SK-N-SH (cell line): ENCODE measurements around the gene MRPS17. TPM values are rescaled to one million over a fixed set of nuclear protein-coding genes. Genes with fewer than 3 reads are reported as not detected.
A peak's percentile ranks its signal among the peaks of the same experiment; 100 is the strongest.
"Not testable (repeated sequence)": the region's sequence is repeated elsewhere in the genome, so short reads cannot be mapped to it uniquely, and the experiment has no call there.

Experiments used
- CTCF ChIA-PET: fragments of 300-600, 350-600 bp; formaldehyde crosslinking; extraction: SDS; loops from one replicate; lab custom pipeline; 2021; lab: Yijun Ruan, JAX
- POLR2A ChIA-PET: fragments of 350-600 bp; sonication (Branson Sonifier 250); formaldehyde crosslinking; extraction: SDS; loops from one replicate; lab custom pipeline; 2020; ENCODE audit warnings: antibody characterized with exemption, inconsistent platforms; lab: Yijun Ruan, JAX
- DNase-seq: peaks from one replicate; pipeline ENCODE4 v3.0.0; 2012
- H2AFZ ChIP-seq: fragments of 200-600 bp; sonication (generic); 2 replicates; pipeline ENCODE4 v1.8.1; 2016; ENCODE audit warnings: antibody characterized with exemption, mild to moderate bottlenecking, low read depth
- H3F3A ChIP-seq: fragments of 200-600 bp; sonication (generic); replicated peaks from 2 replicates; pipeline ENCODE3; 2016; ENCODE audit warnings: antibody characterized with exemption, mild to moderate bottlenecking; ENCODE audit not compliant: insufficient read depth
- H3K27ac ChIP-seq, 2 experiments: fragments of 200-500 bp in 1 of 2; fragments of 200-600 bp in 1 of 2; sonication (Bioruptor generic) in 1 of 2; sonication (generic), shearing (Covaris generic) in 1 of 2; 2 replicates each; pipeline versions ENCODE4 v1.5.1 to v1.6.1; 2014 to 2016; ENCODE audit warnings: low read depth in 2 of 2, inconsistent platforms in 1 of 2, low read length in 1 of 2, mild to moderate bottlenecking in 1 of 2, mixed read lengths in 1 of 2
- H3K27me3 ChIP-seq: fragments of 200-600 bp; sonication (generic), shearing (Covaris generic); 2 replicates; pipeline ENCODE4 v1.6.1; 2016; ENCODE audit warnings: mixed run types; ENCODE audit not compliant: insufficient read depth
- H3K36me3 ChIP-seq, 2 experiments: fragments of 200-500 bp in 1 of 2; fragments of 200-600 bp in 1 of 2; sonication (Bioruptor generic) in 1 of 2; sonication (generic) in 1 of 2; replicated peaks in 1 of 2; 2 replicates each; pipeline versions ENCODE3 to v1.5.1; 2014 to 2016; ENCODE audit warnings: low read length in 1 of 2, mild to moderate bottlenecking in 1 of 2; ENCODE audit not compliant: insufficient read depth in 2 of 2, control insufficient read depth in 1 of 2
- H3K4me1 ChIP-seq, 2 experiments: fragments of 200-500 bp in 1 of 2; fragments of 200-600 bp in 1 of 2; sonication (Bioruptor generic) in 1 of 2; sonication (generic), shearing (Covaris generic) in 1 of 2; 2 replicates each; pipeline versions ENCODE4 v1.5.1 to v1.6.1; 2014 to 2016; ENCODE audit warnings: low read depth in 1 of 2, low read length in 1 of 2, mixed run types in 1 of 2; ENCODE audit not compliant: insufficient read depth in 2 of 2, control insufficient read depth in 1 of 2
- H3K4me2 ChIP-seq: fragments of 200-600 bp; sonication (generic), shearing (Covaris generic); 2 replicates; pipeline ENCODE4 v1.6.1; 2017; ENCODE audit warnings: mixed run types
- H3K4me3 ChIP-seq, 2 experiments: fragments of 200-500 bp in 1 of 2; fragments of 200-600 bp in 1 of 2; sonication (Bioruptor generic) in 1 of 2; sonication (generic), shearing (Covaris generic) in 1 of 2; 2 replicates each; pipeline versions ENCODE4 v1.5.1 to v1.8.1; 2014 to 2016; ENCODE audit warnings: low read depth in 2 of 2, inconsistent platforms in 1 of 2, low read length in 1 of 2, mild to moderate bottlenecking in 1 of 2, mixed read lengths in 1 of 2, moderate library complexity in 1 of 2
- H3K79me2 ChIP-seq: fragments of 200-600 bp; sonication (generic); 2 replicates; pipeline ENCODE4 v1.8.1; 2017; ENCODE audit warnings: mild to moderate bottlenecking; ENCODE audit not compliant: insufficient read depth
- H3K9ac ChIP-seq: fragments of 200-600 bp; sonication (generic); 2 replicates; pipeline ENCODE4 v1.6.1; 2017; ENCODE audit warnings: mixed run types
- H3K9me2 ChIP-seq: fragments of 200-600 bp; sonication (generic); 2 replicates; pipeline ENCODE4 v1.6.1; 2017; ENCODE audit warnings: mixed run types
- H3K9me3 ChIP-seq: fragments of 200-600 bp; sonication (generic); 2 replicates; pipeline ENCODE4 v1.6.1; 2017; ENCODE audit warnings: mixed run types, mild to moderate bottlenecking, moderate library complexity
- H4K20me1 ChIP-seq: fragments of 200-600 bp; sonication (generic); 2 replicates; pipeline ENCODE4 v1.6.1; 2017; ENCODE audit warnings: mild to moderate bottlenecking, mixed run types; ENCODE audit not compliant: insufficient read depth
- FOXJ3 ChIP-seq: sonication (generic); formaldehyde crosslinking; IDR thresholded peaks from 2 replicates; pipeline ENCODE4 v1.5.1; 2020; ENCODE audit warnings: mild to moderate bottlenecking, missing genetic modification reagents
- IRF3 ChIP-seq: fragments of 150-350 bp; IDR thresholded peaks from 2 replicates; pipeline ENCODE4 v1.6.1; 2016; ENCODE audit warnings: mild to moderate bottlenecking, low read depth, low read length
- PBX3 ChIP-seq: IDR thresholded peaks from 2 replicates; pipeline ENCODE4; 2012
- POLR2AphosphoS5 ChIP-seq: IDR thresholded peaks from 2 replicates; pipeline ENCODE4 v1.6.1; 2012; ENCODE audit warnings: low read depth, low read length
- RAD21 ChIP-seq: IDR thresholded peaks from 2 replicates; pipeline ENCODE4 v1.6.1; 2012; ENCODE audit warnings: mild to moderate bottlenecking, low read length
- RFX5 ChIP-seq: IDR thresholded peaks from 2 replicates; pipeline ENCODE4 v1.6.1; 2012; ENCODE audit warnings: mild to moderate bottlenecking, improper control_type of control experiment, low read length
- USF2 ChIP-seq: fragments of 150-350 bp; IDR thresholded peaks from 2 replicates; pipeline ENCODE4 v1.6.1; 2017; ENCODE audit warnings: antibody characterized with exemption, low read length, low read depth, borderline replicate concordance
- YY1 ChIP-seq: IDR thresholded peaks from 2 replicates; pipeline ENCODE4 v1.4.0; 2012; ENCODE audit warnings: low read depth, mild to moderate bottlenecking
- WGBS: methylation state at CpG from one replicate; pipeline ENCODE4 v1.1.6; 2017; ENCODE audit warnings: low lambda C conversion rate; 5-methylcytosine and 5-hydroxymethylcytosine counted together
- polyA plus RNA-seq, 3 experiments: library from polyadenylated mRNA; depleted of rRNA; stranded (reverse); fragments of >200 nt; gene quantifications; 2 replicates each; pipeline ENCODE4 v1.2.3, GENCODE V29; 2012

MRPS17 gene
- polyA plus RNA-seq, 1 of the 3 experiments (the other 2 are of a cell fraction) = 17.4 TPM

GRCh38 chr7:55946545-55946944 lies 5.1 kb upstream of the MRPS17 start:
- Histone ChIP-seq H3K36me3 (no peaks in the 10 kb centered on the region), H3K79me2 (no peaks in the 10 kb centered on the region; the same call in 1 of the 2 replicates), H3K27me3 (no peaks in the 10 kb centered on the region), H3K4me2 (no peak overlapping the region), H3F3A (no peaks in the 10 kb centered on the region), H3K9me3 (peaks cover 4% of the 10 kb centered on the region; the same call in 1 of the 2 replicates), H4K20me1 (no peaks in the 10 kb centered on the region), H3K4me3 (no peak overlapping the region), H3K9me2 (no peaks in the 10 kb centered on the region), H3K27ac (no peak overlapping the region), H2AFZ (no peak overlapping the region), H3K9ac (no peak overlapping the region), H3K4me1 (no peaks in the 10 kb centered on the region)
- CTCF ChIA-PET = interaction anchor here (2.6 kb wide), 1 partner anchor 17 kb away, joined by 8 read pairs; no protein-coding TSS in a partner anchor
- DNase-seq = no peak
- POLR2A ChIA-PET = no interaction called here
- TF ChIP-seq IRF3 = no peak
- no peak for TF ChIP-seq RAD21
- no peak for TF ChIP-seq POLR2AphosphoS5
- no peak for TF ChIP-seq PBX3
- no peak for TF ChIP-seq FOXJ3
- no peak for TF ChIP-seq YY1
- TF ChIP-seq RFX5 = no peak
- TF ChIP-seq USF2 = no peak
- 79% methylated on average over 5 of the region's 5 CpGs for WGBS

- H3K4me3 ChIP-seq = peak overlapping the region; percentile 81 to 96
- H3K27me3 ChIP-seq, CTCF ChIA-PET, H4K20me1 ChIP-seq, H3K4me1 ChIP-seq, H3F3A ChIP-seq, DNase-seq, H3K9me3 ChIP-seq, H3K9me2 ChIP-seq, POLR2A ChIA-PET: not testable (repeated sequence)
- H3K79me2 ChIP-seq = peaks cover 25% of the 10 kb centered on the region
- peak overlapping the region in 1 of 2 experiments; percentile 30; a peak in 2 of 4 replicates for H3K27ac ChIP-seq
- peak overlapping the region; percentile 99 for H2AFZ ChIP-seq
- H3K36me3 ChIP-seq = peaks cover 12 to 28% of the 10 kb centered on the region in 2 experiments
- WGBS = 37% methylated on average over 19 of the region's 19 CpGs
- peak overlapping the region; percentile 87 for H3K4me2 ChIP-seq
- peak overlapping the region; percentile 82 for H3K9ac ChIP-seq
Measured at GRCh38 chr7:55952352-55952671, 635 bp downstream of the MRPS17 start.
